A204.1 (cell line): ENCODE measurements around the gene NCOA3.

Experiments used
- FAIRE-seq: peaks from 2 replicates; lab custom pipeline; 2012; peaks lifted over from hg19 to GRCh38; lab: Jason Lieb, UNC

Gene NCOA3

DNA sequence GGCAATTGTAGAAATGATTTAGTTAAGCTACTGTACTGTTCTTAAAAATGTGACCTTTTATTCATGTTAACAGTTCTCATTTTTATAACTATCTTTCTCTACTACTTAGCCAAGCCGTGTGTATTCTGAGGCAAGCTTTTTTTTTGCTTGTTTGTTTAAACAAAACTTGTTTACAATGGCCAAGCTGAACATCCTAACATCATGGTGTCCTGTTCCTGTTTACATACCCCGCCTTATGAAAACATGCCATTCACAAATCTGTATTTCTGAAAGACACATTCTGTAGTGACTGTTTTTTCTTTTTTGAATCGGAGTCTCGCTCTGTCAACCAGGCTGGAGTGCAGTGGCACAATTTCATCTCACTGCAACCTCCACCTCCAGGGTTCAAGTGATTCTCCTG is 140.9 kb downstream of the NCOA3 start:
- FAIRE-seq: no peak

DNA sequence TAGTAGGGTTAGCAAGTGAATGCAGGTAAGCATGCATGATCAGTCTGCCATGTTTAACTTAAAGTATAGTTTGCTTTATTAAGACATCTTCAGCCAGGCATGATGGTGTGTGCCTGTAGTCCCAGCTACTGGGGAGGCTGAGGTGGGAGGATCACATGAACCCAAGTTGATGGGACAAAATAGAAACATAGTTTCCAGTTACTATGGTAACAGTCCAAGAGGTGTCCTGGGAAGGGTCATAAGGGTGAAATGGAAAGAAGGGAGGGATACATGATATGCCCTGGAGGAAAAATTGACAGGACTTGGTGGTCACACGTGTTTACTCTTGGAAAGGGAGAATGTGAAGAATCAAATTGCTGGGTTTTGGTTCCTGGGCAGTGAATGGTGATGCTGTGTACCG is 143.9 kb downstream of the NCOA3 start:
- no peak for FAIRE-seq

DNA sequence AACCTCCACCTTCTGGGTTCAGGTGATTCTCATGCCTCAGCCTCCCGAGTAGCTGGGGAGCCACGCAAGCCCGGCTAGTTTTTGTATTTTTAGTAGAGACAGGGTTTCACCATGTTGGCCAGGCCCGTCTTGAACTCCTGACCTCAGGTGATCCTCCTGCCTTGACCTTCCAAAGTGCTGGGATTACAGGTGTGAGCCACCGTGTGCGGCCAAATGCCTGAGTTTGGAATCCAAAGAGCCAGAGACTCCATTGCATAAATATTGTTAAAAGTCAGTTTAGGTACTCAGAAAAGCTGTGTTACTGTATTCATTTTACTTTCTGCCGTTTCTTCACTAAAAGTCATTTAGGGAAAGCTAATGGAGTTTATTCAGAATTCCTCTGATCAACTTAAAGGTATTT is 146.3 kb downstream of the NCOA3 start:
- no peak for FAIRE-seq

GRCh38 chr20:47648943-47649342 is 147.3 kb downstream of the NCOA3 start:
- FAIRE-seq: no peak

DNA sequence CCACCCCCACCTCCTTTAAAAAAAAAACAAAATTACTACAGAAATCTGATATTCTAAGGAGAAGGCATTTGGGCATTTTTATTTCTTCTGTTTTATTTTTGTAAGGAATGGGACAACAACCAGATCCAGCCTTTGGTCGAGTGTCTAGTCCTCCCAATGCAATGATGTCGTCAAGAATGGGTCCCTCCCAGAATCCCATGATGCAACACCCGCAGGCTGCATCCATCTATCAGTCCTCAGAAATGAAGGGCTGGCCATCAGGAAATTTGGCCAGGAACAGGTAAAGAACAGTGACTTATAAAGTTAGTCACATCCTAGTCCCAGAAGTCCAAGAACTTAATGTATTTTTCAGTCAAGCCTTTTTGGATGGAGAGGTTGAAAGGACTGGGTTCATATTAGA is 150.6 kb downstream of the NCOA3 start:
- FAIRE-seq: no peak

GRCh38 chr20:47652794-47653193 is 151.1 kb downstream of the NCOA3 start:
- FAIRE-seq: no peak

DNA sequence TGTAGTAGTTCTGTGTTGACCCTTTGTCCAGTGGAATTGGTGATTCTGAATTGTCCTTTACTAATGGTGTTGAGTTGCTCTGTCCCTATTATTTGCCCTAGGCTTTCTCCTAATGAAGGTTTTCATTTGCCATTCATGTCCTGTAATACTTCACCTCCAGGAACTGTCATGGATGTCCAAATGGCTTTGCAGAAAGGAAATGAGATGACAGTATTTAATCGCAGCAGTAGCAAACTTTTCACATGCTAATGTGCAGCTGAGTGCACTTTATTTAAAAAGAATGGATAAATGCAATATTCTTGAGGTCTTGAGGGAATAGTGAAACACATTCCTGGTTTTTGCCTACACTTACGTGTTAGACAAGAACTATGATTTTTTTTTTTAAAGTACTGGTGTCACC is 152.2 kb downstream of the NCOA3 start:
- no peak for FAIRE-seq

DNA sequence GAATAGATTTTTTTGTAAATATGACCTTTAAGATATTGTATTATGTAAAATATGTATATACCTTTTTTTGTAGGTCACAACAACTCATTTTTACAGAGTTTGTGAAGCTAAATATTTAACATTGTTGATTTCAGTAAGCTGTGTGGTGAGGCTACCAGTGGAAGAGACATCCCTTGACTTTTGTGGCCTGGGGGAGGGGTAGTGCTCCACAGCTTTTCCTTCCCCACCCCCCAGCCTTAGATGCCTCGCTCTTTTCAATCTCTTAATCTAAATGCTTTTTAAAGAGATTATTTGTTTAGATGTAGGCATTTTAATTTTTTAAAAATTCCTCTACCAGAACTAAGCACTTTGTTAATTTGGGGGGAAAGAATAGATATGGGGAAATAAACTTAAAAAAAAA is 152.7 kb downstream of the NCOA3 start:
- no peak for FAIRE-seq

DNA sequence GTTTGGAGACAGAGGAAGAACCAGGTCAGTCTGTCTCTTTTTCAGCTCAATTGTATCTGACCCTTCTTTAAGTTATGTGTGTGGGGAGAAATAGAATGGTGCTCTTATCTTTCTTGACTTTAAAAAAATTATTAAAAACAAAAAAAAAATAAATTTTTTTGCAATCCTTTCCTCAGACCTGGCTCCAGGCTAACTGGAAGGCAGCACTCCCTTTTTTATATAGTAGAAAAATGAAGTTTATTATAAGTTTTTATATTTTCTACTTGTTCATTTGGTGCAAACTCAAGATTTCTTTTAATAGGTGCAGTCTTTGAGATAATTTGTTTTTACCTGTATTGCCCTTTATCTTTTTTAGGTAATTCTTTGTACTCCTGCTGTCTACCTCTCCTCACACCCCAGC is 153.9 kb downstream of the NCOA3 start:
- no peak for FAIRE-seq

GRCh38 chr20:47656318-47656717 is 154.6 kb downstream of the NCOA3 start:
- FAIRE-seq: no peak

DNA sequence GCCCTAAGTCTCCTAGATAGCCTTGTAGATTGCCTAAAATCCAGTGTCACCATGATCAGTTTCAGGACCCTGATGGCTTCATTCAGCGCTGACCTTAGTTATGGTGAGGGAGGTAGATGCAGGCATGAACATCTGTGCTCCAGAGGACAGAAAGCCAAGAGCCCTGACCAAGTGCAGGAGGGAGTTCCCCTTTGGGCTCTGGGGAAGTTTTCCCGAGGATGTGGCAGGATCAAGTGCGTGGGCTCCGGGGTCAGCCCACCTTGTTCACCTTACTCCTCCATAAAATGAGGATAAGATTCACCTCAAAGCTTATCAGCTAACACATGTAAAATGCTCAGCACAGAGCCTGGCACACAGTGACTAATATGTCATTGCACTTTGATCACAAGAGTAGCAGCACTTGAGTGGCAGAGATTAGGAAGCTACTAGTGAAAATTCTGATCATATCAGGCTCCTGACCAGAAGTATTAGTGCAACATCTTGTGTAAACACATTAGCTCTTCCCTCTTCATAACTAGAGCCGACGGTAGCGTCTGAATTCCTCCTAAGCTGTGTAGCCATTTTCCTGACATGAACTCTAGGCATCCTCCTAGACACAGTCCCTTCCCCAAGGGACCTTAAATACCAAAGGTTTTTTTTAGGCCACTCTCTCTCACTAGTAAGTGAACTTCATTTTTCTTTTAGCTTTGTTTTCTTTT is 158.4 kb downstream of the NCOA3 start:
- no peak for FAIRE-seq

DNA sequence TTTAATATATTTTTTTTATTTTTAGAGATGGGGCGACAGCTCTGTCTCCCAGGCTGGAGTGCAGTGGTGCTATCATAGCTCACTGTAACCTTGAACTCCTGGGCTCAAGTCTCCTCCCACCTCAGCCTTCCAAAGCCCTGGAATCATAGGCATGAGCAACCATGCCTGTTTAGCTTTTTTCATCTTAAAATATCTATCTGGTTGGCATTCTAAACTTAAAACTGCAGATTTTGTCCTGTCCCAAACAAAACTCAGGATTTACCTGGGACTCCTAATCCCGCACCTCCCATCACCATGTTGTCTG is 158.9 kb downstream of the NCOA3 start:
- no peak for FAIRE-seq

DNA sequence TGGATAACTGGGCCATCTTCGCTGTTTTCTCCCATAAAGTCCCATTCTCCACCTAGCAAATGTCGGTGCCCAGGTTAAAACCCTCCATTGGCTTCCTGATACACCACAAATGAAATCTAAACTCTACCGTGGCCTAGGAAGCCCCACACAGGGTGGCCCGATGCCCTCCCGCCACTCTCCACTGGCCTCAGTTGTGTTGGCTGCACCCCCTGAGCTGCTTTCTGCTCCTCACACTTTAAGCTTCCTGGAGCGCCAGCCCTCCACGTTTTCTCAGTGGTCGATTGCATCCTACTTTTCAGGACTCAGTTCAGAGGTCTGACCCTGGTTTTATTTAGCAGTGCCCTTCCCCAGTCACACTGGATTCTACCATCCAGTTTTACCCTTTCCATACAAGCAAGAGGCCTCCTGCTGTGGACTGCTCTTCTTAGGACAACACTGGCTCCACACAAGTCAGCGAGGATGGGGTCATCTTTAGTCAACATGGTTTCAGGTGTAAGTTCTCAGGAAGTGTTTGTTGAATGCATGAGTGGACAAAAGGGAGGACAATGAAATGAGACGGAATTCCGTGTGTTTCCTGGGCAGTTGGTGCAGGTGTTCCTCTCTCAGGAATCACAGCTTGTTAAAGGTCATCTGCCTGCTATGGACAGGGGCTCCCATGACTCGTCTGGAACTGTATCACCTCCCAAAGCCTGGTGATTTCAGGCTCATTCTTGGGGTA is 159.5 kb downstream of the NCOA3 start:
- no peak for FAIRE-seq

GRCh38 chr20:47661714-47662113 is 160.0 kb downstream of the NCOA3 start:
- no peak for FAIRE-seq

- no peak for FAIRE-seq
Observed at GRCh38 chr20:47662483-47663353, 161.0 kb downstream of the NCOA3 start.

DNA sequence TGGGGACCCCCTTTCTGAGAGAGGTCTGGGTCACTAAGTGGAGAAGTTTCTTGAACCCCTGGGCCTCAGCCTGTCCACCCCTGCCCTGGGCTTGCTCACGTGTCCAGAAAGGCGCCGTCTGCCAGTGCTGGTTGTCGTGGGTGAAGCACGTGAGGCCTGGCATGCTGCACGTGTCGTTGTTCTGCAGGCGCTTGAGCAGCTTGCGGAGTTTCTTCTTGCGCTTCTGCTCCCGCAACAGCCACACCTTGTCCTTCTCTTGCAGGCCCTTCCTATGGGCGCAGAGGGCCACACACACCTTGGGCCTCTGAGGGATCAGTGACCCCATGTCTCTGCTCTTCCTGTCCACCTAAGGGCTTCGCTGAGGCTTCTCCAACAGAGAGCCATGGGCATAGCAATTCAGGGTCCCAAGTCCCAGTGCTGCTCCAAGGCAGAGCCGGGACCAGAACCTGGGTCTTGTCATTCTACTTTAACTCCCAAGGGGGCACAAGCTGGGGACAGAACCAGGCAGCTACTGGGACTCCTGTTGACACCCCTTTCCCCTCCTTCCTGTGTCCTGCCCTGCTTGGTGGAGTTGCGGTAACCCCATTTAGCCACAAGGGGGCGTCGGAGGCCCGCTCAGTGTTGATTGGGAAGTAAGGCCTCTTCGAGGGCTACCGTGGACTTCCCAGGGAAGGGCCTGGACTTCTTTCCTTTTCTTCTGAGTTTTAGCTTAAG is 161.8 kb downstream of the NCOA3 start:
- FAIRE-seq: no peak

DNA sequence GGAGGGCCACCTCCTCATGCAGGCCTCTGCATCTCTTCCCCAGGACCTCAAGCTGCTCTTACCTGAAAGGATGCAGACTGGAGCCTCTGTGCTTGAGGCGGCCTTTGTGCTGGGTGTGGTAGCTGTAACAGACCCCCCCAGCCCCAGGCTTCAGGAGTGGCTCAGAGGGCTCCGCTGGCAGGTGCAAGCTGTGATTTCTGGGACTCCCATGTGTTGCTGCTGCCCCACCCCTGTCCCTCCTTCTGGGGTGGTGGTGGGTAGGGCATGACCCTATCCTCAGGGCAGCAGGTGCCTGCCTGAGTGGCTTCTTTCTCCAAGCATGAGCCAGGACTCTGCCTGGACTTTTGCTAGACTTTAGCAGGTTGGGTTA is 162.4 kb downstream of the NCOA3 start:
- FAIRE-seq: no peak

GRCh38 chr20:47664744-47665143 is 163.1 kb downstream of the NCOA3 start:
- no peak for FAIRE-seq

DNA sequence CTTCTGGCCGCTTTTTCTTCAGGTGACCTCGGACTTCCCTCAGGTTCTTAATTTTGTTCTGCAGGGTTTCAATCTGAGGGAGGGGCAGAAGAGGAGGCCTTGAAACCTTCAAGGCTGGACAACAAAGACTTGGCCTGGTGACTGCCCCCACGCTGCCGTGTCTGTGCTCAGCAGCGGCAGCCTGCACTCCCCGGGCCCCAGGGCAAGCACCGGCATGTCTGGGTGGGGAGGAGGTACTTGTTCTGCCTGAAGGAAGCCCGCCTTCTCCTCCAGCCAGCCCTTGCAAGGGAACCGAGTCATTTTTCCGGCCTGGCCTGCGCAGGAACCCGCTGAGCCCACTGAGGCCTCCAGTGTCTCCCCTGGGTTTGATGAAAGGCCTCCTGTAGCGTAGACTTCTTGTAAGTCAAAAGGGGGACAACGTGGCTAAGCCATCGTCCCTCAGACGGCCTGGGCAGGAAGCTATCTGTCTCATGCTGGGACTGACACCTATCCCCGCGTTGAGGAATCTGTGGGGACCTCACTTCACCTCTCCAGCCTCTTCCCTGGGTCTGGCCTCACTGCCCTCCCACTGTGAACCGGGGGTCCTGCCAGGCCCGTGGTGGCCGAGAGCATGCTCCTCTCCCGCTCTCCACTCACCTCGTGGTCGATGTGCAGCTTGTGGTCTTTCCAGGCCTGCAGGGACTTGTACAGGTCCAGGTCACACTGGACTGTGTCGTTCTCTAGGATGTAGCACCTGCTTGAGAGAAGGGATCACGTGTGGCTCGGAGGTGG is 163.7 kb downstream of the NCOA3 start:
- FAIRE-seq: no peak

DNA sequence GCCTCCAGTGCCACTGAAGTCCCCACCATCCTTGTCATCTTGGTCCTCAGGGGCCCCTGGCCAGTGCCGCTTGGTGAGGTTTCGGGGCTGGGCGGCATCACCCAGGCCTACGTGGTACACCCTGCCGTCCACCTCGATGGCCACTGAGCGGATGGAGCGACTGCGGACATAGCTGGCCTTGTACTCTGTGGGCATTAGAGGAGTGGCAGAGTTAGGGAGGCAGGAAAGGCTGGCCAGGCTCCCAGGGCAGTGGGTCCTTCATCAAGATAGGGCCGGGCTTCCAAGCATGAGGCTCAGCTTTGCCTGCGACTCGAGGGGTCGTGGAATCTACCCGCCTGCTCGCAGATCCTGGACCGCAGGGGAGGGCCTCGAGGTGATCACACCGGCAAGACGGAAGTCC is 164.6 kb downstream of the NCOA3 start:
- FAIRE-seq: no peak

GRCh38 chr20:47667086-47667485 is 165.4 kb downstream of the NCOA3 start:
- FAIRE-seq: no peak
